Testis (tissue), 2 donors: Measurements from ENCODE around the gene TLCD2.

Experiments used
- POLR2A ChIP-seq: fragments of 450-650 bp; IDR thresholded peaks from one replicate; pipeline ENCODE4 v1.6.1; 2017; ENCODE audit warnings: antibody characterized with exemption, mild to moderate bottlenecking, moderate library complexity
- TF ChIP-seq, protein P1 (sequence below), 3 experiments: fragments of 450-650 bp in 2 of 3; fragments of 200-600 bp in 1 of 3; sonication (generic) in 1 of 3; IDR thresholded peaks; one replicate each; pipeline ENCODE4 v1.5.1; 2016 to 2019; ENCODE audit warnings: antibody characterized with exemption in 3 of 3, mild to moderate bottlenecking in 2 of 3, moderate library complexity in 1 of 3

DNA sequence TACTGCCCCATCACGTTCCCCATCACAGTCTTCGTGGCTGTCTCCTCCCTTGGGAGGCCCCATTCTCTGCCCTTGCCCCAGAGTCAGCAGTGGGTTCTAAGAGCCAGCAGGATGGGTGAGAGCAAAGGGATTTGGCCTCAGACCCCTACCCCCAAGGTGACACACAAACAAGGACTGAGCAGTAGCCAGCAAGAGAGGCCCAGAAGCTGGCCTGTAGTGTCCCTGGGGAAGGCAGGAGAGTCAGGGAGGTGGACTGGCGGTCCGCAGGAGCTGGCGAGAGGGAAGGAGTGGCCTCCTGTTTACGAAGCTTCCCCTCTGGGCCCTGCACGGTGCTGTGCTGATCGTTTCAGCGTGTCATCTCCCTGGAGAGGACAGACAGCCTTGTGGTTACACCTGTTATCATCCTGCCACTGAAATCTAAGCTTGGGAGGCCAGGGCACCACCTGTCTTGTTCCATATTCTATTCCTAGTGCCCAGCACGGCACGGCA is 22.7 kb upstream of the TLCD2 start:
- no peak for TF ChIP-seq POLR2A
- TF ChIP-seq, protein P1, sequence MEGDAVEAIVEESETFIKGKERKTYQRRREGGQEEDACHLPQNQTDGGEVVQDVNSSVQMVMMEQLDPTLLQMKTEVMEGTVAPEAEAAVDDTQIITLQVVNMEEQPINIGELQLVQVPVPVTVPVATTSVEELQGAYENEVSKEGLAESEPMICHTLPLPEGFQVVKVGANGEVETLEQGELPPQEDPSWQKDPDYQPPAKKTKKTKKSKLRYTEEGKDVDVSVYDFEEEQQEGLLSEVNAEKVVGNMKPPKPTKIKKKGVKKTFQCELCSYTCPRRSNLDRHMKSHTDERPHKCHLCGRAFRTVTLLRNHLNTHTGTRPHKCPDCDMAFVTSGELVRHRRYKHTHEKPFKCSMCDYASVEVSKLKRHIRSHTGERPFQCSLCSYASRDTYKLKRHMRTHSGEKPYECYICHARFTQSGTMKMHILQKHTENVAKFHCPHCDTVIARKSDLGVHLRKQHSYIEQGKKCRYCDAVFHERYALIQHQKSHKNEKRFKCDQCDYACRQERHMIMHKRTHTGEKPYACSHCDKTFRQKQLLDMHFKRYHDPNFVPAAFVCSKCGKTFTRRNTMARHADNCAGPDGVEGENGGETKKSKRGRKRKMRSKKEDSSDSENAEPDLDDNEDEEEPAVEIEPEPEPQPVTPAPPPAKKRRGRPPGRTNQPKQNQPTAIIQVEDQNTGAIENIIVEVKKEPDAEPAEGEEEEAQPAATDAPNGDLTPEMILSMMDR (IDR thresholded peaks at IDR 0.05) = no peak
